ENCODE measurements around the gene ATRIP.
A peak's percentile ranks its signal among the peaks of the same experiment; 100 is the strongest.
"Not testable (repeated sequence)": the region's sequence is repeated elsewhere in the genome, so short reads cannot be mapped to it uniquely, and the experiment has no call there.

ATRIP gene

GRCh38 chr3:48439820-48440589 is 6.5 kb upstream of the ATRIP start, which contains the start of the genes CCDC51 and TMA7:
TSS of gene CCDC51 (minus strand) at chr3:48440119. CDS start at chr3:48435128, 4,991 bp downstream.
TSS of gene TMA7 (plus strand) at chr3:48440257. CDS start at chr3:48440297, 40 bp downstream.
- peak; percentile 81 for DNase-seq

GRCh38 chr3:48440590-48440958 is 6.0 kb upstream of the ATRIP start:
- no peak for DNase-seq

GRCh38 chr3:48441940-48442339 is 4.6 kb upstream of the ATRIP start:
- no peak for DNase-seq

GRCh38 chr3:48445277-48445882 is 1.2 kb upstream of the ATRIP start:
- no peak for DNase-seq

GRCh38 chr3:48446043-48446424 is 503 bp upstream of the ATRIP start:
- DNase-seq = no peak

- peak; percentile 33 for DNase-seq
Observed at GRCh38 chr3:48451270-48451669, 4.7 kb downstream of the ATRIP start.

GRCh38 chr3:48456456-48456855 is 9.9 kb downstream of the ATRIP start:
- no peak for DNase-seq

- DNase-seq = no peak
Observed at GRCh38 chr3:48459331-48459730, 12.8 kb downstream of the ATRIP start.

- DNase-seq = no peak
Observed at GRCh38 chr3:48459773-48460516, 13.4 kb downstream of the ATRIP start.

- DNase-seq = no peak
Observed at GRCh38 chr3:48460517-48460902, 14.0 kb downstream of the ATRIP start.

- not testable (repeated sequence) for DNase-seq
Observed at GRCh38 chr3:48461767-48462166, 15.2 kb downstream of the ATRIP start.

GRCh38 chr3:48463703-48464102 is 17.2 kb downstream of the ATRIP start:
- no peak for DNase-seq

- no peak for DNase-seq
Observed at GRCh38 chr3:48464713-48465221, 18.2 kb downstream of the ATRIP start.

- no peak for DNase-seq
Observed at GRCh38 chr3:48465237-48465530, 18.6 kb downstream of the ATRIP start.

GRCh38 chr3:48465531-48466378 is 19.2 kb downstream of the ATRIP start:
- DNase-seq = peak; percentile 63

GRCh38 chr3:48466386-48467109 is 20.0 kb downstream of the ATRIP start:
- no peak for DNase-seq

GRCh38 chr3:48467110-48467454 is 20.5 kb downstream of the ATRIP start:
- no peak for DNase-seq

- DNase-seq = no peak
Observed at GRCh38 chr3:48467473-48468267, 21.1 kb downstream of the ATRIP start.

- DNase-seq = no peak
Observed at GRCh38 chr3:48468329-48468731, 21.8 kb downstream of the ATRIP start.

- DNase-seq = no peak
Observed at GRCh38 chr3:48469046-48469915, 22.7 kb downstream of the ATRIP start.
